NCI-H510A treated with DMSO at 0.1 percent for 48 hours (cell line): ENCODE results near the gene FGFRL1.
"Not testable (repeated sequence)": the region's sequence is repeated elsewhere in the genome, so short reads cannot be mapped to it uniquely, and the experiment has no call there.

Experiments
- DNase-seq: peaks from one replicate; lab custom pipeline; 2025; lab: John Stamatoyannopoulos, UW

The FGFRL1 gene

GRCh38 chr4:1053080-1053661, 41.7 kb downstream of the FGFRL1 start:
- DNase-seq, result no peak

- DNase-seq, result not testable (repeated sequence)
Measured at GRCh38 chr4:1053891-1054290, 42.5 kb downstream of the FGFRL1 start.

- DNase-seq, result not testable (repeated sequence)
Measured at GRCh38 chr4:1054696-1055242, 43.3 kb downstream of the FGFRL1 start.

- not testable (repeated sequence) for DNase-seq
Measured at GRCh38 chr4:1055243-1055701, 43.8 kb downstream of the FGFRL1 start.

- DNase-seq, result no peak
Measured at GRCh38 chr4:1055721-1056590, 44.5 kb downstream of the FGFRL1 start.

- no peak for DNase-seq
Measured at GRCh38 chr4:1056671-1057402, 45.4 kb downstream of the FGFRL1 start.

- no peak for DNase-seq
Measured at GRCh38 chr4:1057403-1057745, 45.9 kb downstream of the FGFRL1 start.

- DNase-seq, result no peak
Measured at GRCh38 chr4:1058198-1058996, 47.0 kb downstream of the FGFRL1 start.

- DNase-seq, result no peak
Measured at GRCh38 chr4:1058997-1059665, 47.7 kb downstream of the FGFRL1 start.

GRCh38 chr4:1060121-1060520, 48.7 kb downstream of the FGFRL1 start:
- DNase-seq, result no peak

- no peak for DNase-seq
Measured at GRCh38 chr4:1060621-1061020, 49.2 kb downstream of the FGFRL1 start.

- DNase-seq, result no peak
Measured at GRCh38 chr4:1061056-1061700, 49.8 kb downstream of the FGFRL1 start.

- no peak for DNase-seq
Measured at GRCh38 chr4:1061760-1062159, 50.3 kb downstream of the FGFRL1 start.

GRCh38 chr4:1062419-1062818, 51.0 kb downstream of the FGFRL1 start:
- no peak for DNase-seq

GRCh38 chr4:1065732-1066131, 54.3 kb downstream of the FGFRL1 start:
- DNase-seq, result no peak

- DNase-seq, result no peak
Measured at GRCh38 chr4:1069394-1069793, 58.0 kb downstream of the FGFRL1 start.

GRCh38 chr4:1072830-1073446, 61.5 kb downstream of the FGFRL1 start:
- DNase-seq, result peak; percentile 3

- no peak for DNase-seq
Measured at GRCh38 chr4:1074077-1074476, 62.7 kb downstream of the FGFRL1 start.

- DNase-seq, result no peak
Measured at GRCh38 chr4:1075225-1075624, 63.8 kb downstream of the FGFRL1 start.
